Mammary microvascular endothelial cell (primary cell): ENCODE measurements around the gene KLF9. TPM values are rescaled to one million over a fixed set of nuclear protein-coding genes. Genes with fewer than 3 reads are reported as not detected.

Source experiments
- total RNA-seq: library from RNA; depleted of rRNA; stranded (reverse); fragments of >200 nt; gene quantifications from 2 replicates; pipeline ENCODE4 v1.2.3, GENCODE V29; 2015

KLF9 gene
- 16.1 and 16.3 TPM in 2 replicates for total RNA-seq

GRCh38 chr9:70413799-70414775 is at the start of gene KLF9:
TSS of gene KLF9 (minus strand) at chr9:70414657. CDS start at chr9:70413363, 1,294 bp downstream.

Other genes with a start within 250 kb of the KLF9 start
- gene SMC5, start 155.7 kb downstream of the KLF9 start, total RNA-seq, result 13.8 and 14.3 TPM in 2 replicates